Activated CD8-positive, alpha-beta memory T cell treated with anti-CD3 and anti-CD28 coated beads for 4 hours (primary cell): ENCODE results near the gene ANKRD61.
"Not testable (repeated sequence)": the region's sequence is repeated elsewhere in the genome, so short reads cannot be mapped to it uniquely, and the experiment has no call there.

Experiments
- DNase-seq, 2 donors: peaks; one replicate each; pipeline ENCODE4 v3.0.0-alpha.2; 2020; ENCODE audit warnings: low read depth in 2 of 2

ANKRD61 gene

GRCh38 chr7:6031567-6031966 lies 391 bp downstream of the ANKRD61 start:
- DNase-seq, result no peak

DNA sequence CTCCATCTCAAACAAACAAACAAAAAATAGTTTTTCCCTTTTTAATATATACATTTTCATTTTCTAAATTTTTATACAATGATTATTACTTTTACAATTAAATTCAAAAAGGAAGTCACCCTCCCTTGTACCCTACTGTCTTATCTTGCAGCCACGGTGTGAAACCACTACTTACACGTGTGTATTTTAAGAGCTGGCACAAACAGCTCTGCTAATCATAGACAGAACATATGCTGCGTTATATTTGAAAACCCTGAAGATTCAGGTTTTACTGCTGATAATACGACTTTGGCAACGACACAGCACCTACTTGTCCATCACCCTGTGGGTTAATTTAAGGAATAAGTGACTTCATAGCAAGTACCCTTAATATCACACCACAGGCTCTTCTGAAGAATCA lies 991 bp downstream of the ANKRD61 start:
- no peak for DNase-seq

- no peak for DNase-seq
Measured at GRCh38 chr7:6032641-6033040, 1.5 kb downstream of the ANKRD61 start.

DNA sequence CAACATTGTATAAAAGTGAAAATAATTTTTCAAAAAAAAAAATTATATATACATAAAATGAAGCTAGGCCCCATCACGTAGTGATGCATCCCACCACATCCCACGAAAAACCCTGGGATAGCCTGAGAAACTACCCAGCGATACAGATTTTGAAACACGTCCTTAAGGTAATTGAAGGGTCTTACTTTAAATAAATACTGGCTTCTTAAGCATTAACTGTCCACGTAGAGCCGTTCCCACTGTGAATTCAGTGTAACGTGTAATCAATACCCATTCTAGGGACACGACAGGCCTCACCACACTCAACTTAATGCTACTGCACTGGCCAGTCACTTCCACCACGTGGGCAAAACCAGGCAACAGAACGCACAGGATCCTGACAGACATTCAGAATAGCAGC lies 4.0 kb downstream of the ANKRD61 start:
- no peak for DNase-seq

GRCh38 chr7:6035686-6036085 lies 4.5 kb downstream of the ANKRD61 start:
- no peak for DNase-seq

GRCh38 chr7:6049780-6050179 lies 18.6 kb downstream of the ANKRD61 start:
- DNase-seq, result no peak

GRCh38 chr7:6051185-6051584 lies 20.0 kb downstream of the ANKRD61 start:
- not testable (repeated sequence) for DNase-seq

- no peak for DNase-seq
Measured at GRCh38 chr7:6056616-6057015, 25.4 kb downstream of the ANKRD61 start.

- no peak for DNase-seq
Measured at GRCh38 chr7:6057316-6058129, 26.3 kb downstream of the ANKRD61 start.

DNA sequence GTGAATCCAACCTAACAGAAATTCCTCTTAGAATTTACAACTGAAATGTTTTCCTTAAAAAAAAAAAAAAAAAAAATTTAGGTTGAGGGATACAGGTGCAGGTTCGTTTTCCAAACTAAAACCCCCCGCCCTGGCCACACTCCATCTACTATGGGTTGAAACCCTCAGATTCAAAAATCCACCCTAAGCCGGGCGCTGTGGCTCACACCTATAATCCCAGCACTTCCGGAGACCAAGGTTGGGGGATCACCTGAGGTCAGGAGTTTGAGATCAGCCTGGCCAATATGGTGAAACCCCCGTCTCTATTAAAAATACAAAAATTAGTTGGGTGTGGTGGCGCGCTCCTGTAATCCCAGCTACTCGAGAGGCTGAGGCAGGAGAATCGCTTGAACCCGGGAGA lies 28.8 kb downstream of the ANKRD61 start:
- not testable (repeated sequence) for DNase-seq

DNA sequence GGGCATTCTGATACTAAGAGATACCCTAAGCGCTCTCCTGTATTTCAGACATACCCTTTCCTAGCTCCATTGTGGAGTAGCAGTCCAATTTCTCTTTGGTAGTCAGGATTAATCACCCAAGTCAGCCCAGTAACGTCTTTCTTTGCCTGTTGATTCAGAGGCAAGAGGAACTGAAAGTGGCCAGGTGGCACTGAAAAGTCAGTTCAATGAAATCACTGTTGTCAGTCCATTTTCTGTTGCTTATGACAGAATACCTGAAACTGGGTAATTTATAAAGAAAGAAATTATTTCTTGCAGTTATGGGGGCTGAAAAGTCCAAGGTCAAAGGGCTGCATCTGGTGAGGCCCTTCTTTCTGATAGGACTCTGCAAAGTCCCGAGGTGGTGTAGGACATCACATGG lies 40.2 kb downstream of the ANKRD61 start:
- no peak for DNase-seq

GRCh38 chr7:6074612-6075380 lies 43.6 kb downstream of the ANKRD61 start:
- no peak for DNase-seq

- DNase-seq, result no peak
Measured at GRCh38 chr7:6078548-6078947, 47.4 kb downstream of the ANKRD61 start.

DNA sequence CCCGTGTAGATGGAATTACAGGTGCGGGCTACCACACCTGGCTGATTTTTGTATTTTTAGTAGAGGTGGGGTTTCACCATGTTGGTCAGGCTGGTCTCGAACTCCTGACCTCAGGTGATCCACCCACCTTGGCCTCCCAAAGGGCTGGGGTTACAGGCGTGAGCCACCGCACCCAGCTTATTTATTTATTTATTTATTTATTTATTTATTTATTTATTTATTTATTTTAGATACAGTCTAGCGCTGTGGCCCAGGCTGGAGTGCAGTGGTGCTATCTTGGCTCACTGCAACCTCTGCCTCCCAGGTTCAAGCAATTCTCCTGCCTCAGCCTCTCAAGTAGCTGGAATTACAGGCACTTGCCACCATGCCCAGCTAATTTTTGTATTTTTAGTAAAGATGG lies 51.9 kb downstream of the ANKRD61 start:
- not testable (repeated sequence) for DNase-seq
